ENCODE data around the gene OSCAR.

Gene OSCAR

DNA sequence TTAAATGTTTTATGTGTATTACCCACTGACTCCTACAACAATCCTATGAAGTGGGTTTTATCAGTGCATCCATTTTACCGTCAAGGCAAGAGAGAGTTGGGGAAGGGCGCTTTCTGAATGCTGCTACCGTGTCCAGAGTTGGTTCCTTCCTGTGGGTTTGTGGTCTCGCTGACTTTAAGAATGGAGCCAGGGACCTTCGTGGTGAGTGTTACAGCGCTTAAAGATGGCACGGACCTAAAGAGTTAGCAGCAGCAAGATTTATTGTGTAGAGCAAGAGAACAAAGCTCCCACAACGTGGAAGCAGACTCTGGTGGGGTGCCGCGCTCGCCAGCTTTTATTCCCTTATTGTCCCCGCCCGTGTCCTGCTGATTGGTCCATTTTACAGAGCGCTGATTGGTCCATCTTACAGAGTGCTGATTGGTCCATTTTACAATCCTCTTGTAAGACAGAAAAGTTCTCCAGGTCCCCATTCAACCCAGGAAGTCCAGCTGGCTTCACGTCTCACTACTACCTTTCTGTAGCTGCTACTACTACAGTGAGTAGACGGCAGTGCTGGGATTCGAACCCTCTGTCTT lies 6.1 kb downstream of the OSCAR start:
- DNase-seq (ENCODE audit: low read depth) = no peak

DNA sequence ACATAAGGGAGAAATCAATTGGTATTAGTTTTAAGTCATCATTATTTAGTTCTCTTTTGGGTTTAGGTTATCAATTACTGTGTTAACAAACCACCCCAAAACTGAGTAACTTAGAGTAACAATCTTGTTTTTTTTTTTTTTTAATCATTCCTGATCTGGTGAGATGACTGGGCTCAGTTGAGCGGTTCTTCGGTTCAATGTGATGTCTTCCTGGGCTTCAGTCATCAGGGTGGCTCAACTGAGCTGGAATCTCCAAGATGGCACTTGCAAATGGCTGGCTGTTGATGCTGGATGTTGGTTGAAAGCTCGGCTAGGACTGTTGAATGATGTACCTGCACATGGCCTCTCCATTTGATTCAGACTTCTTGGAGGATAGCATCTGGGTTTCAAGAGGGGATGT lies 16.2 kb downstream of the OSCAR start:
- no peak for DNase-seq (ENCODE audit: low read depth)

DNA sequence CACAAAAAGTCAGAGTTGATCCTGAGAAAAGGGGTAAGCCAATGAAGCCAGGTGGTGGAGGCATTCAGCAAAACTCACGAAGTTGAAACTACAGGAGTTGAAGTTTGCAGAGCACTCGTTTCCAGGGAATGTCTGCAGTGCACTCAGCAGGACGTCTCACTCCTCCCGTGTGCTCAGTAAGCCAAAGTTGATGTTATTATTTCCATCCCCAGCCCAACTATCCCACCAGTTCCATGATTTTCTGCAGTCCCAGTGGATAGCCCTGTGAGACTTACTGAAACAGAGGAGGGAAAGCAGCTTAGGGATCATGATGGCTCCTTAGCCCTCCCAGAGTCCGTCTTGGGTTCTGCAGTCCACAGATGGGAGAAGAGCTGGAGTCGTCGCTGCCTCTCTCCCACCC lies 19.6 kb downstream of the OSCAR start, which contains the start of gene TARM1:
Gene TARM1, minus strand, starts transcription at position 334 of the 400 bp plus-strand sequence. Its CDS starts 25 bp downstream, at position 309.
- no peak for DNase-seq (ENCODE audit: low read depth)

DNA sequence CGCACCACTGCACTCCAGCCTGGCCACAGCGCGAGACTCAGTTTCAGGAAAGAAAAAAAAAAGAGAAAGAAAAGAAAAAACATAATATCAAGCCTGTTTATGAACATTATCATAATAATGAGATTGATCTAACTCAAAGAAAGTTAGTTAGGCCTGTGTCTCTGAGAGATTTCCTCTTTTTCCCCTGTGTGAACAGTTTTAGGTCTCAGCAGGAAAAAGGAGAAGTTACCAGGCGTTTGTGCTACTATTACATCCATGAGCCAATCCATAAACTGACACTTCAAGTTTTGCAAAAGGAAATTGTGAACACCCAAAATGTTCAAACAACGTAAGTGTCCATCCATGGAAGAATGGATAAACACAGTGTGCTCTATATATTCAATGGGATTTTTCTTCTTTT lies 23.3 kb downstream of the OSCAR start:
- no peak for DNase-seq (ENCODE audit: low read depth)

DNA sequence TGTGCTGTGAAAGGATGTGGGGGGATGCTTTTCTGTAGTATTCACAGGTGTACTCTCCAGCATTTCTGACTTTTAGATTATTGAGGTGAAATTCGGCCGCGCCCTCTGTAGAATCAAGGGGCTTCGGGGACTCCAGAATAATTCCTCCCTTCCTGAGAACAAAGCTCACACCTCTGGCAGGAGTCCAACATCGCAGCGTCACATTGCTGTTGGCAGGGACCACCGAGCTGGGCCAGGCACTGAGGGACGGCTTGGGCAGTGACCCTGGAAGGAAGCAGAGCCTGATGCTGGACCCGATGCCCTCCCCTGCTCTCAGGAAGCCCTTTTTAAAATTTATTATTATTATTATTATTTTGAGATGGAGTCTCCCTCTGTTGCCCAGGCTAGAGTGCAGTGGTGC lies 25.8 kb downstream of the OSCAR start:
- DNase-seq (ENCODE audit: low read depth) = no peak

DNA sequence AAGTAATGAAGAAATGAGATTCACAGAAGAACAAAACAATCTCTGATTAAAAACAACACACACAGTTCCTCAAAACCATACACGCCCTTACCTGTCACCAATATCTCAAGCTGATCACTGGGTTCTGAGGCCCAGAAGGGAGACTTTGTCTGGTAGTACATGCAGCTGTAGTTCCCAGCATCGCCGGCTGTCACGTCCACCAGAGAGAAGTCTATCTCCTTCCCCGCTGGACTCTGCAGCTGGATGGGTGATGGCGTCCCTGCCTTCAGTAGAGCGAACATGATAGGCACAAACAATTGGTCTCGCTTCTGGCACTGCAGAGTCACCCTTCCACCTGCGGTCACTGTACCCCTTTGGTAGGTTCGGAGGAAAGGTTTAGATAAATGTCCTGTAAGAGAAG lies 26.8 kb downstream of the OSCAR start:
- DNase-seq (ENCODE audit: low read depth) = no peak

DNA sequence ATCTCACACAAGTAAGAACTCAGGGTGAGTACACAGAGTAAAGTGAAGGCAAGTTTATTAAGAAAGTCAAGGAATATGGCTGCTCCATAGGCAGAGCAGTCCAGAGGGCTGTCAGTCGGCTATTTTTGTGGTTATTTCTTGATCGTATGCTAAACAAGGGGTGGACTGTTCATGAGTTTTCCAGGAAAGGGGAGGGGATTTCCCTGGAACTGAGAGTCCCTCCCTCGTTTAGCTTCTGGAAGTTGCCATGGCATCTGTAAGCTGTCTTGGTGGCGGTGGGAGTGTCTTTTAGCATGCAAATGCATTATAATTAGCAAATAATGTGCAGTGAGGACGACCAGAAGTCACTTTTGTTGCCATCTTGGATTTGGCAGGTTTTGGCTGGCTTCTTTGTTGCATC lies 31.1 kb downstream of the OSCAR start:
- DNase-seq (ENCODE audit: low read depth) = no peak

DNA sequence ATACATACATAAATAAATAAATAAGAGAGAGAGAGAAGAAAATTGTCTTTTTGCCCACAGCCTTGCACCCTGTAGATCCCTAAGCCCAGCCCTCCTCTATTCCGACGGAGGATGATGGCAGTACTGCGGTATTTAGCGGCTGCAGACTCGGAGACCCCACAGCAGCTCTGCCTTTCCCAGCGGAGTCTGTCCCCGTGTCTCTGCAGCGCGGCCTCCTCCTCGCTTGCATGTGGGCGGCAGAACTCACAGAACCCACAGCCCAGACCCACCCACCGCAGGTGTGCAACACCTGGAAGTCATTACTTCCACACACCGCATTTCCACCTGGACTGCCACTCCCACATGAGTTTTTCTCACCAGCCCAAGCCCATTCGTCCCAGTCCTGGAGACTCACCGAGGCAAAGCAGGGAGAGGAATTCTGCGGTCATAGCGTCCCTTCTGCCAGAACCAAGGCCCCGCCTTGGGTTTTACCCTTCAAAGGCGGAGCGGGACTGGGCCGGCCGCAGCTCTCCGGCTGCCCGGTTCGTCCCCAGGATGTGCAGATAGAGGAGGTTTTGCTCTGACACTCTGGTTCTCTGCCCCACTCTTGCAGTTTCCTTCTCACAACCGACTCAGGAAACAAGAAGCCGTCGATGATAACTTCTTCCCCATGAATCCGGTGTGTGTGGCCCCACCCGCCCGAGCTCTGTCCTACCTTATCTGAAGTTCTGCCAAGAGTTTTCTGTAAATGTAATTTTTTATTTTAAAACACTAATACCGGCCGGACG lies 37.1 kb downstream of the OSCAR start, which contains the start of gene VSTM1:
Gene VSTM1, minus strand, starts transcription at position 548 of the 767 bp plus-strand sequence. Its CDS starts 120 bp downstream, at position 428.
- DNase-seq (ENCODE audit: low read depth) = no peak

DNA sequence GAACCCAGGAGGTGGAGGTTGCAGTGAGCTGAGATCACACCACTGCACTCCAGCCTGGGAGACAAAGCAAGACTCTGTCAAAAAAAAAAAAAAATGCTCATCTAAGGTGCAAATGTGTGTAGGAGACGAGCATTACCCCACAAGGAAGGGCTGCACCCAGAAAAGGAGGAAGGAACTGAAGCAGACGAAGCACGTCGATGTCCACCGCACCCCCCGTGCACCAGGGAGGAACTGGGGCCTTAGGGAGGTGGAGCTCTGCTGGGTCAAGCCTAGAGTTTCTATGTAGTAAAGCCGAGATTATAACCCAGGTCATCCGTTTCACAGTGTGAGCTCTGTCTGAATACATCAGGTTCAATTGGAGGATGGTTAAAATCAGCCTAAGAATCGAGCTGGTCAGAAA lies 38.0 kb downstream of the OSCAR start:
- DNase-seq (ENCODE audit: low read depth) = no peak

DNA sequence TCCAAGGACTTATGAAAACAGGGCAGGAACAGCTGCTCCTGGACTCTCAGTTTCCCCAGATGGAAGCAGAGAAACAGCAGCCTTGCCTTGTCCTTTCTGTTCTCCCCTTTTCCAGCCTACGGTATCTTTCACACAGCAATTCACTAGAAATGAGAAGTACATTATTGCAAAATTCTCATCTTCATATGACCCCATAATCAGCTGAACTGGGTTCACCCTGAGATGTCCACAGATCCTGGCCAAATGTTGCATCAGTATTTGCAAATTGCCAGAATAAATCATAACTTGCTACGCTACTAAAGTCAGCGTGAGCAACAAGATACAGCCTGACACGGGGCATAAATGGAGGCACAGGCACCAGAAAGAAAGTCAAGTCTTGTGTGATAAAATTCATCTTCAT lies 53.0 kb downstream of the OSCAR start:
- DNase-seq (ENCODE audit: low read depth) = no peak

DNA sequence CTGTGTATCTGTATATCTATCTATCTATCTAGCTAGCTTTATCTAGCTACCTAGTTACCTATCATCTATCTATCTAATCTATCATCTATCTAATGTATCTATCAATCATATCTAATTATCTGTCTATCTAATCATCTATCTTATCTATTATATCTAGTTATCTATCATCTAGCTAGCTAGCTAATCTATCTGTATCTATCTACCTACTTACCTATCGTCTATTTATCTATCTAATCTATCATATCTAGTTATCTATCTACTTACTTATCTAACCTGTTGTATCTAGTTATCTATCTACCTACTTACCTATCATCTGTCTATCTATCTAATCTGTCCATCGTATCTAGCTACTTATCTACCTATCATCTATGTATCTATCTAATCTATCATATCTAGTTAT lies 54.8 kb downstream of the OSCAR start:
- DNase-seq (ENCODE audit: low read depth) = no peak

All from activated T-helper 9 cell treated with anti-CD3 and anti-CD28 coated beads, Interleukin-2, amount 50 U/mL, for 16 hours (primary cell).